Measurements from ENCODE around the gene TMC2.

The TMC2 gene

DNA sequence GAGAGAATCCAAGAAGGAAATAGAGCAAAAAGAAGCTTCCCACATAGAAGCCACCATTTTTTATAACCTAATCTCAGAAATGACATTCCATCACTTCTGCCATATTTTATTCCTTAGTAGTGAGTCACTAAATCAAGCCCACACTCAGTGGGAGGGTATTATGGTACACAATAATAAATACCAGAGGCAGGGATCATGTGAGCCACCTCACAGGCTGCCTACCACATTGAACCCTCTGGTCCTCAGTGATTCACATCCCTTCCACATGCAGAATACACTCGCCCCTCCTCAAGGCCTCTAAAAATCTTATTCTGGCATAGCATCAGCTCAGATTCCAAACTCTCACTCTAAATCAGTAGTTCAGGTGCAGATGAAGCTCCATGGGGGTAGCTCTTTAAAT is 49.4 kb downstream of the TMC2 start:
- no peak for DNase-seq (ENCODE audit: low read depth)

DNA sequence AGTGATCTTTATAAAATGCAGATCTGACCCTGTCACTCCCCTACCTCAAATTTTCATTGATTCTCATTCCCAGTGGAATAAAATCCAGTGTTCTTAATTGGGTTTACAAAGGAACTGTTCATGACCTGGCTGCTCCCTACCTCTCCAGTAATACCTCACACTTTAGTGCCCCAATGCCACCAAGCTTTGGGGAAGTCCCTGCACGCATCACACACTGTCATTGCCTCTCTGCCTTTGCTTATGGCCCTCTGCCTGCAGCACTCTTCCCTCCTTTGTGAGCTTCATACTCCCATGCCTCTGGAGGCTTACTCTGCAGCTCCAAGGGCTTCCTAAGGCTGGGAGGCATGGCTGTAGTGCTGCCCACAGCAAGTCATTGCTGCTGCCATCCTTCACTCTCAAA is 57.4 kb downstream of the TMC2 start:
- DNase-seq (ENCODE audit: low read depth), result no peak

- no peak for DNase-seq (ENCODE audit: low read depth)
Measured at GRCh38 chr20:2595076-2595475, 58.7 kb downstream of the TMC2 start.

- no peak for DNase-seq (ENCODE audit: low read depth)
Measured at GRCh38 chr20:2596673-2597279, 60.4 kb downstream of the TMC2 start.

- no peak for DNase-seq (ENCODE audit: low read depth)
Measured at GRCh38 chr20:2599288-2600006, 63.1 kb downstream of the TMC2 start.

GRCh38 chr20:2602046-2602735 is 65.8 kb downstream of the TMC2 start:
- DNase-seq (ENCODE audit: low read depth), result no peak

DNA sequence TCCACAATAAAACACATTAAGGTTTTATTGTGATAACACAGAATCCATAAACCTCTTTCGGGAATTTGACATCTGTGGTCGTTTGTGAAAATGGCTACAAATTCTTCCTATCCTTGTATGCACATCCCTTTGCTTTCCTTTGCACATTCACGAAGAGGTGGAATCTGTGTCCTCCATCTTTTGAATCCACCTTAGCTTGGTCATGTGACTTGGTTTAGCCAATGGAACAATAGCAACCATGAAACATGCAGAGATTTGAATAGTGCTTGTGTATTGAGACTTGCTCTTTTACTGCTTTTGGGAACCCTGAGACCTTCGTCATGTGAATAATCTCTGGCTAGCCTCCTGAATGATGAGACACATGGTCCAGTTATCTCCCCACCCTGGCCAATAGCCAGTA is 66.4 kb downstream of the TMC2 start:
- DNase-seq (ENCODE audit: low read depth), result no peak

- DNase-seq (ENCODE audit: low read depth), result no peak
Measured at GRCh38 chr20:2603816-2604505, 67.6 kb downstream of the TMC2 start.

DNA sequence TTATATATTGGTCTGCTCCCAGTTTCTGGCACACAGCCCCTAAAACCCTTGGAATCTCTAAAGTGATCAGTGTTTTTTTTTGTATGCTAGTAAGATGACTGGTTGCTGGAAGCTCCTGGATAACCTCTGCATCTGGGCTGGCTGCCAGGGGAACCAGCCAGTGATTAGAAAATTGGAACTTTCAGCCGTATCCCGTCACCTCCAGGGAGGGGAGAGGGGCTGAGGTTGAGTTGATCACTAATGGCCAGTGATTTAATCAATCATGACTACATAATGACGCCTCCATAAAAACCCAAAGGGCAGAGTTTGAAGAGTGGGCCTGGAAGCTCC is 68.1 kb downstream of the TMC2 start:
- no peak for DNase-seq (ENCODE audit: low read depth)

- no peak for DNase-seq (ENCODE audit: low read depth)
Measured at GRCh38 chr20:2606507-2607006, 70.2 kb downstream of the TMC2 start.

DNA sequence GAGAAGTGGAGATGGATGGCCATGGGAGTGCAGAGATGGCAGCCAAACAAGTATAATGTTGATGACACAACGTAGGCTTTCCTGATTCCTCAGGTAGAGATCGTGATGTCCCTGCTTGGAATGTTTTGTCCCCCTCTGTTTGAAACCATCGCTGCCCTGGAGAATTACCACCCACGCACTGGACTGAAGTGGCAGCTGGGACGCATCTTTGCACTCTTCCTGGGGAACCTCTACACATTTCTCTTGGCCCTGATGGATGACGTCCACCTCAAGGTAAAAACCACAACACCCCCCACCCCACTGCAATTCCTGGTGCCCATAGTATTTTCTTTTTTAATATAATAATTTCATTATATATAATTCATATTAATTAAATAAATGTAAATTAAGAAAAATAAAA is 74.0 kb downstream of the TMC2 start:
- no peak for DNase-seq (ENCODE audit: low read depth)

DNA sequence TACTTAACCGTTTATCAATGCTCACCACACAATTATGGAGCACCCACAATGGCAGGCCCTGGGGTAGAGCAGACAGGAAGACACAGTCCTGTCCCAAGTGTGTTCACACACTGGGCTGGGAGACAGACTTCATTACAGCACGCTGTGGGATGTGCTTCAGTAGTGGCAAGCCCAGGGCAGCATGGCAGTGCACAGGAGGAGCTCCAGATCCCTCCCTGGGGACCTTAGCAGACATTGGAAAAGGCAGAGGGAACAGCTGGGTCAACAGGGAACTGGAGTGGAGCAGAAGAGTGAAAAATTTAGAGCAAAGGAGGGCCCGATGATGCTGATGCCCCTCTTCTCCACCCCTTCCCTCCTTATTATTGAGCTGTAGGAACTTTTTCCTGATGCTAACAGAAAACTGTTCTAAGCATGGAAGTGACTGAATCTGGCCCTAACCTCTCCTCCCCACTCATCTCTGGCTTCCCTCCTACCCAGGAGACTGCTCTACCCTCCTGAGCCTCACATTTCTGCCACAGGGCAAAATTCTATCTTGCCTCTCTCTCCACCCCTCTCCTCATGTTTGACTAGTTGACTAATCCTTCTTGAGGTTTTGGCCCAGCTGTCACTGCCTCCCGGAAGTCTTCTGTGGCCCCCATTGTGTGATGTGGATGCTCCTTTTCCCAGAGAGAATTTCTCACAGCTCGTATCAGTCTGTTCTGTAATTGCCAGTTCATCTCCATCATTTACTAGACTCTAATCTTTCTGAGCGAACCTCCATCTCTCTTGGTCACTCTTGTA is 74.8 kb downstream of the TMC2 start:
- DNase-seq (ENCODE audit: low read depth), result no peak

GRCh38 chr20:2612073-2612472 is 75.7 kb downstream of the TMC2 start:
- DNase-seq (ENCODE audit: low read depth), result no peak

DNA sequence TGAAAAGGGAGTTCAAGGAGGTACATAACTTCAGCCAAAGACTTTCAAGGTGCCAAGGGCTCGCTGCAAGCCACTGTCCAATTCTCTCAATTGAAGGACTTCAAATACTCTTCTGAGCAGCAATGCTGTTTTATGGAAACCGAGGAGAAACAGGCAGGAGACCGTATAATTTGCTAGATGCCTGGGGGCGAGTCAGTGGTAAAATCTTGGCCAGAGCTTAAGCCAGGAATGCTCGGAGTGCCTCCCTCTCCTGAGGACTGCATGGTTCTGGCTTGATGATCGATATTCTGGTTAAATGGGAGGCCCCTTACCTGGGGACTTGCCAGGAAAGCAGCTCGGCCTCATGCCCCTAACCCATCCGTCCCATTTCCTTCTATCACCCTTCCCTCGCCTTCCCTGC is 80.3 kb downstream of the TMC2 start:
- no peak for DNase-seq (ENCODE audit: low read depth)

- DNase-seq (ENCODE audit: low read depth), result no peak
Measured at GRCh38 chr20:2617099-2617714, 80.8 kb downstream of the TMC2 start.

DNA sequence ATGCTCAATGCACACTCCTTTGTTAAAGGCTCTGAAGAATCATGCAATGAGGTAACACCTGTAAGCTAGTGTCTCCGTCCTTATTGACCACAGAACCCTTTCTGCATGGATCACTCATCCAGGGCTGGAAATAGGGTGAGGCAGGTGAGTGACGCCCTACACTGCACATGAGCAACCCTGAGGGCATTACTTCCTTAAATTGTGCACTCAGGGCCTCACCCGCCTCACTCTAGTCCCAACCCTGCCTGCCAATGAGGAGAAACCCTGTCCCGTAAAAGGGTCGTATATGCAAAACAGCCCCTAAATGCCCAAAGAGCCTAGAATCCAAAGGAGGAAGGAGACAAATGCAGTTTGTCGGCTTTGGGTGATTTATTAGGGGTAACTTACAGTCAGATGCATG is 82.4 kb downstream of the TMC2 start:
- no peak for DNase-seq (ENCODE audit: low read depth)

GRCh38 chr20:2619337-2619736 is 83.0 kb downstream of the TMC2 start:
- no peak for DNase-seq (ENCODE audit: low read depth)

DNA sequence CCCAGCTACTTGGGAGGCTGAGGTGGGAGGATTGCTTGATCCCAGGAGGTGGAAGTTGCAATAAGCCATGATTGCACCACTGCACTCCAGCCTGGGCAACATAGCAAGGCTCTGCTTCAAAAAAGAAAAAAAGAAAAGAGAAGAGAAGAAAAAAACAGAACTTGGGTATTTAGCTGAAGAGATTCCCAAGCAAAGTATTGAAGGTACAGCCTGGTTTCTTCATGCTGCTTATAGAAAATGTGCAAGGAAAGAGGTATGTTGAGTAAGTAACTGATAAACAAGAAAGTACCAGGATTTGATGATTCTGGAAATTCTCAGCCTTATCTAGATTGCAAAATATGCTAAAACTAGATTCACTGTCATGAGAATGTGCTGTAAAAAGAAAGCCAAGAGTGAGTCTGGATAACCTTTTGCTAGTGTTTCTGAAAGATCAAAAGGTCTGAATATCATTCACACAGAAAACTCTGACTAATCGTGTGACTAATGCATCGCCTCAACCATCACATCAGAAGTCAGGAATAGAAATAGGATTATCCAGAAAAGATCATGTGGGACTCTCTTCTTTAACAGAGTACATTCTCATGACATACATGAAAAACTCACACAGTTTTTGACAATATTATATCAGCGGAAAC is 83.7 kb downstream of the TMC2 start:
- DNase-seq (ENCODE audit: low read depth), result no peak

- DNase-seq (ENCODE audit: low read depth), result no peak
Measured at GRCh38 chr20:2624190-2624589, 87.8 kb downstream of the TMC2 start.

- DNase-seq (ENCODE audit: low read depth), result no peak
Measured at GRCh38 chr20:2625062-2625461, 88.7 kb downstream of the TMC2 start.
